Left cardiac atrium (tissue), 4 donors: ENCODE results near the gene CEBPA. TPM values are rescaled to one million over a fixed set of nuclear protein-coding genes. Genes with fewer than 3 reads are reported as not detected.
"Not testable (repeated sequence)": the region's sequence is repeated elsewhere in the genome, so short reads cannot be mapped to it uniquely, and the experiment has no call there.

Experiments
- ATAC-seq, 2 donors: fragments of 200-7000 bp; cut with Tn5 transposase; one replicate each; pipeline ENCODE4 v1.9.1; 2020; ENCODE audit warnings: mild to moderate bottlenecking in 2 of 2, moderate library complexity in 2 of 2
- DNase-seq: peaks from one replicate; pipeline ENCODE4 v3.0.0-alpha.2; 2020
- intact Hi-C, 2 donors: fragments of 100-400 bp; cut with DNase I; formaldehyde crosslinking; loops; one replicate each; pipeline versions ENCODE4 v1.14.1 to v1.15.1; 2022 to 2023
- total RNA-seq, 2 donors: library from RNA; stranded (reverse); fragmentation: NEBNext Ultra II Directional; extraction: Animal tissue kit (Norgen Biotek cat#: 25700); gene quantifications; one replicate each; pipeline ENCODE4 v1.2.1, GENCODE V29; 2021
- donor health status: DM: no; HTN: yes; CAD: no.
- donor health status: DM: no; HTN: yes; CAD: no; lungs with severe emphysema.
- donor health status: DM: yes; HTN: yes; CAD: no.
- donor health status: Dilated cardiomyopathy.

CEBPA gene
- total RNA-seq, 2 donors from 2014 or later: 21.0 to 41.8 TPM

GRCh38 chr19:33329736-33330135 is 27.4 kb upstream of the CEBPA start:
- intact Hi-C loops: no loop called here
- DNase-seq: no peak
- no peak for ATAC-seq

DNA sequence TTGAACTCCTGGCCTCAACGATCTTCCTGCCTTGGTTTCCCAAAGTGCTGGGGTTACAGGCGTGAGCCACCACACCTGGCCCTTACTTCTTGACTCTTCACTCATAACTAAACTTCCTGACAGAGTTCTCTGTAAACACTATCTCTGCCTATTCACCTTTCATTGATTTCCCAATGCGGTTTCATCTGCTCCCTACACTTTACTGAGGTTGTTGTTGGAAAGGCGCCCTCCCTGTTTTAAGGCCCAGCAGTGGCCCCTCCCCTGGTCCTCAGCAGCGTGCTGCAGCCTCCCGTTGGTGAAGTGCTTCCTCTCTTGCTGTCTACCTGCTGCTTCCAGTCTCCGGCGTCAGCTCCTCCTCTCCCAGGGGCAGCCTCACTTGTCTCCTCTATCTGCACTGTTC is 26.7 kb upstream of the CEBPA start:
- DNase-seq: no peak
- ATAC-seq: no peak
- intact Hi-C loops: no loop called here

DNA sequence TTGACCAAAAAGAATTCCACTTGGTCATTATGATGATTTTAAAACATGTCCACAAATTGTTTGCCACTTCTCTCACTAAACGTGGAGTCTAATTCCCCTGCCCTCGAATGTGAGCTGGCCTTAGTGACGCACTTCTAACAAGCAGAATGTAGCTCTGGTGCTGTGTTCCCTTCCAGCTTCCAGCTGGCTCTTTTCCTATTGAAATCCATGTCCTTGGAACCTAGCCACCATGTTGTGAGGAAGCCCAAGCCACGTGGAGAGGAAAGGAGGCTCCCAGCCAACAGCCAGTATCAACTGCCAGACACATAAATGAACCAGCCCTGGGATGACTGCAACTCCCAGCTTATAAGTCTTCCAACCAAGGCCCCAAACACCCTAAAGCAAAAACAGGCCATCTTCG is 23.6 kb upstream of the CEBPA start:
- intact Hi-C loops: no loop called here
- peak; percentile 17 to 89 for ATAC-seq
- peak; percentile 28 for DNase-seq

- intact Hi-C loops: no loop called here
- DNase-seq: no peak
- ATAC-seq: no peak
These were observed 22.3 kb upstream of the CEBPA start for GRCh38 chr19:33324628-33325027.

- intact Hi-C loops: no loop called here
- ATAC-seq: no peak
- DNase-seq: no peak
These were observed 20.9 kb upstream of the CEBPA start for GRCh38 chr19:33323093-33323820.

GRCh38 chr19:33320636-33321035 is 18.3 kb upstream of the CEBPA start:
- intact Hi-C loops: no loop called here
- DNase-seq: no peak
- ATAC-seq: no peak

DNA sequence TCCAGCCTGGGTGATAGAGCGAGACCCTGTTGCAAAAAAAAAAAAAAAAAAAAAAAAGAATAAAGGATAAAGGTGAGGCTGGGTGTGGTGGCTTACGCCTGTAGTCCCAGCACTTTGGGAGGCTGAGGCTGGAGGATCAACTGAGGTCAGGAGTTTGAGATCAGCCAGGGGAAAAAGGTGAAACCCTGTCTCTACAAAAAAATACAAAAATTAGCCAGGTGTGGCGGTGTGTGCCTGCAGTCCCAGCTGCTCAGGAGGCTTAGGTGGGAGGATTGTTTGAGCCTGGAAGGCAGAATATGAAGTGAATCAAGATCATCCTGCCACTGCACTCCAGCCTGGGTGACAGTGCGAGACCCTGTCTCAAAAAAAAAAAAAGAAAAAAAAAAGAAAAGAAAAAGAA is 15.7 kb upstream of the CEBPA start:
- intact Hi-C loops, DNase-seq, ATAC-seq: not testable (repeated sequence)

DNA sequence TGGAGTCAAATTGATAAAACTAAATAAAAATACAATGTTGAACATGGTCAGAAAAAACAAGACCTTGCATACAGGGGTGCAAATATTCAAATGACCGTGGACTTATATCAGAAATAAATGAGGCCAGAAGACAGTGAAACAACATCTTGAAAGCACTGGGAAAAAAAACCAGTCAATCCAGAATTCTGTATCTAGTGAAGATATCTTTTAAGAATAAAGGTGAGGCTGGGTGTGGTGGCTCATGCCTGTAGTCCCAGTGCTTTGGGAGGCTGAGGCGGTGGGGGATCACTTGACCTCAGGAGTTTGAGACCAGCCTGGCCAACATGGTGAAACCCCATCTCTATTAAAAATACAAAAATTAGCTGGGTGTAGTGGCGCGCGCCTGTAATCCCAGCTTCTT is 15.2 kb upstream of the CEBPA start:
- ATAC-seq (no peak), DNase-seq (no peak)
- intact Hi-C loops: no loop called here

- no peak for ATAC-seq
- DNase-seq: no peak
- intact Hi-C loops: no loop called here
These were observed 14.4 kb upstream of the CEBPA start for GRCh38 chr19:33316541-33317264.

DNA sequence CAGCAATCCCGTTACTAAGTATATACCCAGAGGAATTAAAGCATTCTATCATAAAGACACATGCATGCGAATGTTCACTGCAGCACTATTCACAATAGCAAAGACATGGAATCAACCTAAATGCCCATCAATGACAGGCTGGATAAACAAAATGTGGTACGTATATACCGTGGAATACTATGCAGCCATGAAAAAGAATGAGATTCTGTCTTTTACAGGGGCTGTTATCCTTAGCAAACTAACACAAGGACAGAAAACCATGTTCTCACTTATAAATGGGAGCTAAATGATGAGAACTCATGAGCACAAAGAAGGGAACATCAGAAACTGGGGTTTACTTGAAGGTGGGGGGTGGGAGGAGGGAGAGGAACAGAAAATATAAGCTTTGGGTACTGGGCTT is 10.5 kb upstream of the CEBPA start:
- intact Hi-C loops, ATAC-seq, DNase-seq: not testable (repeated sequence)

DNA sequence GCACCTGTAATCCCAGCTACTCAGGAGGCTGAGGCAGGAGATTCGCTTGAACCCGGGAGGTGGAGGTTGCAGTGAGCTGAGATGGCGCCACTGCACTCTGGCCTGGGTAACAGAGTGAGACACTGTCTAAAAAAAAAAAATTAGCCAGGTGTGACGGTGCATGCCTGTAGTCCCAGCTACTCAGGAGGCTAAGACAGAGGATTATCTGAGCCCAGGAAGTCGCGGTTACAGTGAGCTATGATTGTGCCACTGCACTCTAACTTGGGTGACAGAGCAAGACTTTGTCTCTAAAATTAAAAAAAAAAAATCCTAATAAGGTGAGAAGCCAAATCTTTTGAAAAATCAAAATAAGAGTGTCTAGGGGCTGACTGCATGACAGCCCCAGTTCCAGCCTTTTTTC is 9.7 kb upstream of the CEBPA start:
- intact Hi-C loops: no loop called here
- ATAC-seq: no peak
- no peak for DNase-seq

GRCh38 chr19:33311326-33311682 is 9.0 kb upstream of the CEBPA start:
- ATAC-seq (no peak), DNase-seq (no peak)
- intact Hi-C loops: no loop called here

DNA sequence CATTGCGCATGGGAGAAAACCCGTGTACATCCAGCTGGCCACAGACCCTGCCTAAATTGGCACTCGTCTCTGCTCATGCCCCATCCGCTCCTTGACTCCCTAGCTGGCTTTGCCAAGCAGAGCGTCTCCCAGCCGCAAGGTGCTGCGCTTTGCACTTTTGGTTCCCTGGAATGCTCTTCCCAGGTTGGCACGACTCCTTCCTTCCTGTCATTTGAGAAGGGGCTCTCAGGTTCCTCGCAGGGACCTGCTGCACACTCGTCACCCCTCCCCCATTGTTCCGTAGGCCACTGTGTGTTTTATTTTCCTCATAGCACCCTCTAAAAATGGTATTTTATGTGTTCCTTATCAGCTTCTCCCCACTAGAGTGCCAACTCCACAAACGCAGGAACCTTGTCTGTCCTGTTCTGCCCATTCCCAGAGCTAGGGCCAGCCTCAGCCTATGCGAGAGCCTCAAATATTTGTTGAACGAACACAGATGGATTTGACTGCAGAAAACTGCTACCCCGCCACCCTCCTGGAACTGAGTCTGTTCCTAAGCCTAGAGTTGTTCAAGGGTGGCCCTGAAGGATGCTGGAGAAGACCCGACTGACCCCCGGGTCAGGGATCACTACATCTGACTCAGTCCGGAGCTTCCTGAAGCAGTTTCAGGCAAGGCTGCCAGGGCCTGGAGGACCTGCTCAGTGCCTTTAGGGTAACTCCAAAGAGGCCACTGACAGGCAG is 8.4 kb upstream of the CEBPA start:
- ATAC-seq (peak in 1 of 2 donors; percentile 23), DNase-seq (no peak)
- intact Hi-C loops: no loop called here

GRCh38 chr19:33309826-33310225 is 7.5 kb upstream of the CEBPA start:
- ATAC-seq (no peak), DNase-seq (no peak)
- intact Hi-C loops: loop anchor here (10.0 kb wide), 2 partner anchors 55 to 95 kb away; no protein-coding TSS in a partner anchor

DNA sequence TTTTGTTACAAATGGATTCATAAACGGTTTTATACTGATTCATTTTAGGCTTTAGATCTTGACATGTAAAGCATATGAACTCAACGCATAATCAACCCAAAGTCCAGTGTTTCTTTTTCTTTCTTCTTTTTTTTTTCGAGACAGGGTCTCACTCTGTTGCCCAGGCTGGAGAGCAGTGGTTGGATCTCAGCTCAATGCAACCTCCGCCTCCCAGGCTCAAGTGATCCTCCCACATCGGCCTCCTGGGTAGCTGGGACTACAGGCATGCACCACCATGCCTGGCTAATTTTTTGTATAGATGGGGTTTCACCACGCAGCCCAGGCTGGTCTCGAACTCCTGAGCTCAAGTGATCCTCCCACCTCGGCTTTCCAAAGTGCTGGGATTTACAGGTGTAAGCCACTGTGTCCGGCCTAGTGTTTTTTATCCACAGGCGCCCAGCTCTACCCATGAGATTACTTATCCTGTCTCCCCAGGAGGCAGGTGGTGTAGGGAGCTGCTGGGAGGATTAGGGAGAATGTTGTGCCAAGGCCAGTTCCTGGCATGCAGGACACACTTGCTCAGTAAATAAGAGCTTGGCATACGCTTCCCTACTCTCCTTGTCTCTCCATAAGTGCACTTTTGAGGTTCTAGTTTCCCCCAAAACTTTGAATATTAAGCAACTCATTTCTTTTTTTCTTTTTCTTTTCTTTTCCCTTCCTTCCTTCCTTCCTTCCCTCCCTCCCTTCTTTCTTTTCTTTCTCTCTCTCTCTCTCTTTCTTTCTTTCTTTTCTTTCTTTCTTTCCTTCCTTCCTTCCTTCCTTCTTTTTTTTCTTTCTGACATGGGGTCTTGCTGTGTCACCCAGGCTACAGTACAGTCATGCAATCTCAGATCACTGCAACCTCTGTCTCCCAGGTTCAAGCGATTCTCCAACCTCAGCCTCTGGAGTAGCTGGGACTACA is 4.8 kb upstream of the CEBPA start:
- DNase-seq (no peak), ATAC-seq (no peak)
- intact Hi-C loops: loop anchor here (10.0 kb wide), 2 partner anchors 58 to 98 kb away; no protein-coding TSS in a partner anchor

GRCh38 chr19:33306191-33306590 is 3.9 kb upstream of the CEBPA start:
- no peak for ATAC-seq
- intact Hi-C loops: loop anchor here (10.0 kb wide), 2 partner anchors 59 to 99 kb away; no protein-coding TSS in a partner anchor
- DNase-seq: no peak

DNA sequence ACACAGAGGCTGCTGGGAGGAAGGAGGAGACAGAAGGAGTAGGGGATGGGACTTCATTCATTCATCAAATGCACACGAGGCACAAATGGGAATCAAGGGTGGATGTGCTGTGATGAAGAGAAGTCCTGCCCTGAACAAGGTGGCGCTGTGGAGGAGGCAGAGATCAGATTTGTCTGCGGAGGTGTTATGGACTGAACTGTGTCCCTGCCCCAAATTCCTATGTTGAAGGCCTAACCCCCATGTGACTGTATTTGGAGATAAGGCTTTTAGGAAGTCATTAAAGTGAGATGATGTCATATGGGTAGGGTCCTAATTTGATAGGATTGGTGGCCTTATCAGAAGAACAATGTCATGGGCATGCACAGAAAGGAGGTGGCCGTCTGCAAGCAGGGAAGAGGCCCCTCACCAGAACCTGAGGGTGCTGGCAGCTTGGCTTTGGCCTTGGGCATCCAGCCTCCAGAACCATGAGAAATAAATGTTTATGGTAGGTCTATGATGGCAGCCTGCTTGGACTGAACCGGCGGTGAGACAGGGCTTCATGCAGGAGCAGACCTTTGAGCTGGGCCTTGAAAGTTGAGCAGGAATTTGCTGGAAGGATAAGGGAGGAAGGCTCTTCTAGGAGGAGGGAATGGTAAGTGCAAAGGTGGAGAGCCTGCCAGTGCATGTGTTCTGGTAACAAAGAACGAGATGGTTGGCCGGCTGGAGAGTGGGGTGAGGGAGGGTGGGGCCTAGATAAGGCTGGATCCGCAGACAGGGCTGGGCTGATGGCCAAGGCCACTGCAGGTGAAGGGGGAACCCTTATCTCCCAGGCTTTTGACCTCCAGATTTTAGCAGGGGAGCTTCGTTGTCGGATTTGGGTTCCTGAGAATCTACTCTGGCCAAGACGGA is 2.7 kb upstream of the CEBPA start:
- DNase-seq (no peak), ATAC-seq (no peak)
- intact Hi-C loops: loop anchor here (10.0 kb wide), 2 partner anchors 60 to 100 kb away; no protein-coding TSS in a partner anchor

DNA sequence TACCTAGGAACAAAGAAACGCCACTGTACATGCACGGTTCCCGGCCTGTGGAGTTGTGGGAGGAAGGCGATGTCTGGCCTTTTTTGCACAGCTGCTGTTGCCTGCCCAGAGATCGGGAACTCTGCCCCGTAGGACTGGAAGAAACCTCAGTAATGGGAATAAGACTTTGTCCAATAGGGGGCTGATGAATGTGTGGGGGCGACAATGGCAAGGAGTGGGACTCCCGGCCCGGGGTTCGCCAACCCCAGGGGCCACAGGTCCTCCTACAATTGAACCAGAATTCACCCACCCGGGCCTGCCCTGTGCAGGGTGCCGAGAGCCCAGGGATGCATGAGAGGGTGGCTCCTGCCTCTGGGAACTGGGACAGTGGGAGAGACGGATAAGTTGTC is 2.0 kb upstream of the CEBPA start:
- ATAC-seq: no peak
- intact Hi-C loops: loop anchor here (10.0 kb wide), 2 partner anchors 60 to 100 kb away; no protein-coding TSS in a partner anchor
- DNase-seq: no peak
